GM18526 (cell line): ENCODE data around the gene SKIL.

Source experiments
- POLR2A ChIP-seq: IDR thresholded peaks from 3 replicates; pipeline ENCODE4 v1.6.1; 2011; ENCODE audit not compliant: insufficient read length; ENCODE audit errors: extremely low read depth

Gene SKIL

GRCh38 chr3:170440344-170440743, 82.8 kb downstream of the SKIL start:
- TF ChIP-seq POLR2A, result no peak

- no peak for TF ChIP-seq POLR2A
Measured at GRCh38 chr3:170441412-170441811, 83.9 kb downstream of the SKIL start.

GRCh38 chr3:170442947-170443346, 85.4 kb downstream of the SKIL start:
- TF ChIP-seq POLR2A, result no peak

- no peak for TF ChIP-seq POLR2A
Measured at GRCh38 chr3:170443457-170443856, 85.9 kb downstream of the SKIL start.
